Prostate gland (tissue), 2 donors: Measurements from ENCODE around the gene TSEN54.

ENCODE experiments used
- CTCF ChIP-seq, 4 experiments: fragments of 200-600 bp in 2 of 4; fragments of 450-650 bp in 2 of 4; sonication (generic) in 2 of 4; IDR thresholded peaks; 1 replicate in 3 of 4; 2 replicates in 1 of 4; pipeline ENCODE4 v1.5.1; 2016 to 2019; ENCODE audit warnings: antibody characterized with exemption in 4 of 4, mild to moderate bottlenecking in 2 of 4, moderate library complexity in 2 of 4
- POLR2A ChIP-seq: fragments of 450-650 bp; IDR thresholded peaks from one replicate; pipeline ENCODE4 v1.6.1; 2016; ENCODE audit warnings: antibody characterized with exemption, mild to moderate bottlenecking

GRCh38 chr17:75565618-75566017 lies 49.3 kb downstream of the TSEN54 start:
- no peak for TF ChIP-seq CTCF (IDR thresholded peaks at IDR 0.05)
- no peak for TF ChIP-seq POLR2A
